IMR-90 (cell line): ENCODE data around the gene CLPTM1L. TPM values are rescaled to one million over a fixed set of nuclear protein-coding genes. Genes with fewer than 3 reads are reported as not detected.

Source experiments
- ATAC-seq: fragments of 200-7000 bp; cut with Tn5 transposase; 2 replicates; pipeline ENCODE4 v1.9.1; 2020; ENCODE audit warnings: low read depth, mild to moderate bottlenecking, moderate library complexity
- BruUV-seq: library from RNA; stranded (reverse); fragments of 400-500 nt; replicated peaks from 2 replicates; lab custom pipeline; 2021; lab: Mats Ljungman, UMichigan
- CTCF ChIA-PET: fragments of 300-600 bp; formaldehyde crosslinking; extraction: SDS; loops from one replicate; lab custom pipeline; 2021; ENCODE audit warnings: antibody characterized with exemption; lab: Yijun Ruan, JAX
- POLR2A ChIA-PET: fragments of 300-600 bp; sonication (Branson Sonifier 250); formaldehyde crosslinking; loops from one replicate; lab custom pipeline; 2022; ENCODE audit warnings: antibody characterized with exemption; ENCODE audit not compliant: unreplicated experiment; lab: Charles Lee
- DNase-seq: peaks from one replicate; pipeline ENCODE4 v3.0.0; 2013
- H2AFZ ChIP-seq: replicated peaks from 2 replicates; pipeline ENCODE3; 2013; ENCODE audit warnings: low read length, mild to moderate bottlenecking; ENCODE audit not compliant: poor library complexity
- H2AK5ac ChIP-seq: 2 replicates; pipeline ENCODE4 v1.6.1; 2013; ENCODE audit warnings: low read depth, low read length, inconsistent platforms
- H2AK9ac ChIP-seq: replicated peaks from 2 replicates; pipeline ENCODE3; 2013; ENCODE audit warnings: mild to moderate bottlenecking, low read depth, low read length, moderate library complexity; ENCODE audit not compliant: poor library complexity
- H2BK120ac ChIP-seq: 2 replicates; pipeline ENCODE4 v1.6.1; 2013; ENCODE audit warnings: low read depth, low read length, inconsistent platforms
- H2BK15ac ChIP-seq: 3 replicates; pipeline ENCODE4 v1.6.1; 2013; ENCODE audit warnings: low read depth, low read length, inconsistent platforms
- H2BK20ac ChIP-seq: 2 replicates; pipeline ENCODE4 v1.6.1; 2013; ENCODE audit warnings: low read depth, mild to moderate bottlenecking, inconsistent platforms, low read length, moderate library complexity
- H2BK5ac ChIP-seq: 2 replicates; pipeline ENCODE4 v1.6.1; 2013; ENCODE audit warnings: mild to moderate bottlenecking, low read depth, low read length, inconsistent platforms; ENCODE audit not compliant: poor library complexity, severe bottlenecking
- H3K14ac ChIP-seq: replicated peaks from 2 replicates; pipeline ENCODE4 v1.6.1; 2013; ENCODE audit warnings: low read depth, low read length, inconsistent platforms
- H3K18ac ChIP-seq: 2 replicates; pipeline ENCODE4 v1.6.1; 2013; ENCODE audit warnings: low read depth, low read length, control low read depth
- H3K23ac ChIP-seq: 2 replicates; pipeline ENCODE4 v1.6.1; 2013; ENCODE audit warnings: low read depth, low read length, inconsistent platforms
- H3K27ac ChIP-seq: 2 replicates; pipeline ENCODE4 v1.5.1; 2013; ENCODE audit warnings: mild to moderate bottlenecking, control low read depth, low read length; ENCODE audit not compliant: insufficient read depth
- H3K27me3 ChIP-seq: 2 replicates; pipeline ENCODE4 v1.6.1; 2013; ENCODE audit warnings: low read length; ENCODE audit not compliant: control insufficient read depth, insufficient read depth
- H3K36me3 ChIP-seq: 2 replicates; pipeline ENCODE4 v1.6.1; 2013; ENCODE audit warnings: low read length, mixed read lengths; ENCODE audit not compliant: control insufficient read depth, insufficient read depth
- H3K4ac ChIP-seq: 2 replicates; pipeline ENCODE4 v1.6.1; 2013; ENCODE audit warnings: low read depth, low read length, inconsistent platforms
- H3K4me1 ChIP-seq: 2 replicates; pipeline ENCODE4 v1.6.1; 2013; ENCODE audit warnings: low read length, mixed read lengths; ENCODE audit not compliant: control insufficient read depth, insufficient read depth
- H3K4me2 ChIP-seq: 2 replicates; pipeline ENCODE4 v1.6.1; 2013; ENCODE audit warnings: low read depth, mild to moderate bottlenecking, control low read depth, low read length, moderate library complexity
- H3K4me3 ChIP-seq: 2 replicates; pipeline ENCODE4 v1.5.1; 2013; ENCODE audit warnings: low read depth, mild to moderate bottlenecking, control low read depth, low read length, moderate library complexity; ENCODE audit not compliant: insufficient read depth
- H3K56ac ChIP-seq: 2 replicates; pipeline ENCODE4 v1.6.1; 2013; ENCODE audit warnings: low read length, inconsistent platforms; ENCODE audit not compliant: insufficient read depth; ENCODE audit errors: extremely low read depth
- H3K79me1 ChIP-seq, 2 experiments: 2 replicates each; pipeline ENCODE4 v1.6.1; 2013; ENCODE audit warnings: low read length in 2 of 2, inconsistent platforms in 1 of 2, low read depth in 1 of 2
- H3K9ac ChIP-seq: 2 replicates; pipeline ENCODE4 v1.6.1; 2013; ENCODE audit warnings: low read depth, low read length, control low read depth
- H3K9me1 ChIP-seq: 2 replicates; pipeline ENCODE4 v1.6.1; 2013; ENCODE audit warnings: low read length, inconsistent platforms; ENCODE audit not compliant: insufficient read depth
- H3K9me3 ChIP-seq: 2 replicates; pipeline ENCODE4 v1.6.1; 2013; ENCODE audit warnings: low read length; ENCODE audit not compliant: control insufficient read depth, insufficient read depth
- H4K20me1 ChIP-seq: 2 replicates; pipeline ENCODE4 v1.6.1; 2013; ENCODE audit warnings: low read length, inconsistent platforms; ENCODE audit not compliant: insufficient read depth
- H4K5ac ChIP-seq: 2 replicates; pipeline ENCODE4 v1.6.1; 2013; ENCODE audit warnings: mild to moderate bottlenecking, low read depth, low read length, control low read depth
- H4K8ac ChIP-seq, 2 experiments: 2 replicates each; pipeline ENCODE4 v1.6.1; 2013; ENCODE audit warnings: low read depth in 2 of 2, low read length in 2 of 2, control low read depth in 1 of 2, inconsistent platforms in 1 of 2
- H4K91ac ChIP-seq: 2 replicates; pipeline ENCODE4 v1.6.1; 2013; ENCODE audit warnings: low read depth, low read length, inconsistent platforms; ENCODE audit not compliant: insufficient read depth
- CEBPB ChIP-seq: IDR thresholded peaks from 2 replicates; pipeline ENCODE4 v1.6.1; 2012; ENCODE audit warnings: low read depth, low read length, improper control_type of control experiment
- MXI1 ChIP-seq: IDR thresholded peaks from 2 replicates; pipeline ENCODE4 v1.6.1; 2012; ENCODE audit warnings: low read depth, mild to moderate bottlenecking, low read length, moderate library complexity, borderline replicate concordance
- POLR2A ChIP-seq: IDR thresholded peaks from 2 replicates; pipeline ENCODE4 v1.6.1; 2012; ENCODE audit warnings: mild to moderate bottlenecking, low read depth, low read length
- WGBS, 2 experiments: methylation state at CpG; one replicate each; pipeline versions ENCODE4 v1.1.5 to v1.1.7; 2013; ENCODE audit warnings: missing lambda C conversion rate in 2 of 2; ENCODE audit not compliant: insufficient read length in 1 of 2; ENCODE audit errors: extremely low coverage in 2 of 2; 5-methylcytosine and 5-hydroxymethylcytosine counted together
- dilution Hi-C: fragments of 300-500 bp; cut with HindIII; formaldehyde crosslinking; loops from one replicate; pipeline ENCODE4 v1.14.3; 2018; ENCODE audit warnings: low sequenced_read_pairs; ENCODE audit not compliant: unreplicated experiment
- in situ Hi-C: fragments of 300-500 bp; cut with MboI; formaldehyde crosslinking; loops from 3 replicates; pipeline ENCODE4 v1.14.3; 2019; ENCODE audit warnings: low sequenced_read_pairs, inconsistent platforms, mixed read lengths
- intact Hi-C: fragments of 100-400 bp; cut with micrococcal nuclease; formaldehyde crosslinking; loops from 2 replicates; pipeline ENCODE4 v1.10.0; 2022
- polyA plus RNA-seq, 3 experiments: library from polyadenylated mRNA; depleted of rRNA; stranded (reverse); fragments of >200 nt; gene quantifications; 2 replicates each; pipeline ENCODE4 v1.2.3, GENCODE V29; 2012; ENCODE audit warnings: low replicate concordance in 1 of 3
- total RNA-seq: library from RNA; depleted of rRNA; stranded (reverse); fragments of >200 nt; gene quantifications from 2 replicates; pipeline ENCODE4 v1.2.3, GENCODE V29; 2012
- TF ChIP-seq, protein P1 (sequence below): fragments of 150-350 bp; IDR thresholded peaks from 2 replicates; pipeline ENCODE4 v1.6.1; 2017; ENCODE audit warnings: mild to moderate bottlenecking, antibody characterized with exemption, low read length, low read depth

The CLPTM1L gene
- total and polyA plus RNA-seq, 2 of the 4 experiments (the other 2 are of a cell fraction): 114 to 137 TPM

- Histone ChIP-seq H4K8ac (no peak overlapping the region), H2AK9ac (no peak overlapping the region), H3K4me2 (no peak overlapping the region), H3K14ac (no peak overlapping the region), H2BK5ac (no peak overlapping the region), H3K4me1 (no peaks in the 10 kb centered on the region), H3K4me3 (no peak overlapping the region), H3K79me1 (no peaks in the 10 kb centered on the region), H3K9me3 (peaks cover 3% of the 10 kb centered on the region; the same call in 1 of the 2 replicates), H4K5ac (no peak overlapping the region), H3K18ac (no peak overlapping the region), H2BK15ac (no peak overlapping the region), H3K27me3 (peaks cover 28% of the 10 kb centered on the region), H3K23ac (no peak overlapping the region), H3K36me3 (no peaks in the 10 kb centered on the region), H2AK5ac (no peak overlapping the region), H4K20me1 (no peaks in the 10 kb centered on the region; the same call in 1 of the 2 replicates), H2BK120ac (no peak overlapping the region), H3K27ac (no peak overlapping the region), H3K9ac (no peak overlapping the region), H3K9me1 (no peaks in the 10 kb centered on the region; the same call in 1 of the 2 replicates), H2AFZ (no peak overlapping the region), H3K56ac (no peak overlapping the region), H2BK20ac (no peak overlapping the region), H3K4ac (no peak overlapping the region), H4K91ac (no peak overlapping the region)
- CTCF ChIA-PET: no interaction called here
- POLR2A ChIA-PET: no interaction called here
- in situ Hi-C loops: no loop called here
- dilution Hi-C loops: no loop called here
- TF ChIP-seq CEBPB: no peak
- no peak for TF ChIP-seq POLR2A
- TF ChIP-seq MXI1: no peak
- TF ChIP-seq, protein P1, sequence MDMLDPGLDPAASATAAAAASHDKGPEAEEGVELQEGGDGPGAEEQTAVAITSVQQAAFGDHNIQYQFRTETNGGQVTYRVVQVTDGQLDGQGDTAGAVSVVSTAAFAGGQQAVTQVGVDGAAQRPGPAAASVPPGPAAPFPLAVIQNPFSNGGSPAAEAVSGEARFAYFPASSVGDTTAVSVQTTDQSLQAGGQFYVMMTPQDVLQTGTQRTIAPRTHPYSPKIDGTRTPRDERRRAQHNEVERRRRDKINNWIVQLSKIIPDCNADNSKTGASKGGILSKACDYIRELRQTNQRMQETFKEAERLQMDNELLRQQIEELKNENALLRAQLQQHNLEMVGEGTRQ: no peak
- DNase-seq (no peak), ATAC-seq (no peak)
- intact Hi-C loops: no loop called here
- BruUV-seq: no TSS peak
- WGBS, 2 experiments: 75% methylated on average over 14 of the region's 18 CpGs; no CpG with 5 or more reads in 1 of the 2 experiments
These were observed 33.2 kb upstream of the CLPTM1L start for GRCh38 chr5:1378096-1378495.
